NCI-H748 (cell line): ENCODE data around the gene MRPL49.

Source experiments
- DNase-seq: peaks from one replicate; lab custom pipeline; 2025; ENCODE audit not compliant: unreplicated experiment; lab: John Stamatoyannopoulos, UW

Gene MRPL49

DNA sequence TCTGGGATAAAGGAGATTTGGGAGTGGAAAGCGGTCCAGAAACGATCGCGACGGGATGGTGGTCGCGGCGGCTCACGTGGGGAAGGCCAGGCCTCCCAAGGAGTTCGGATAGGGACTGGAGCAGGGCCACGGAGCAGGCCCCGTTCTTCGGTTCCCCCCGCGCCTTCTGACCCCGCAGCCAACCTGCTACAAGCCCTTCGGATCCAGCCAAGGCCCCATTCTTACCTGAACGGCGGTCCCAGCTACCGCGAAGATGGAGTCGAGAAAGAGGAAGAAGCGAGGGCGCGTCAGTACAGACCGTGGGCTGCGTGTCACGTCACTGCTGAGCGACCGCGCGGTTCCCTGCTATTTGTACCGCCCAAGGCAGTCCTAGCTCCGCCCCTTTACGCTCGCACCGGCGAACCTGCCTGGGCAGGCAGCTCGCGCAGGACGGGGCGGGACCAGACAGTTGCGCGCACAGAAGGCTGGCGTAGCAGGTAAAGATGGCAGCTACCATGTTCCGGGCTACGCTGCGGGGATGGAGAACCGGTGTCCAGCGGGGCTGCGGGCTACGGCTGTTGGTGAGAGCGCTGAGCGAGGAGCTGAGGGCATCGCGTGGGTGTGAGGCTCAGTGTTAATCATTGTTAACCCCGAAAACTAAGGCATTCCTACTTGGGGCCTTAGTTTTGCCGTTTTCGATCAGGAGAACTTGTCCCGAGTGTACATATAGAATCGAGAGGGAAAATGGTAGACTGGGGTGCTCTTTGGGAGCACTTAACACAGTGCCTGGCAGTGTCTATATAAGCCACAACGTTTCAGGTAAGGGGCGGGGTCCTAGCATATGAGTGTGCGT, at the start of gene MRPL49, which contains the start of gene FAU:
MRPL49 (plus strand) TSS at position 457 of the 832 bp plus-strand sequence; CDS start at position 483, 26 bp downstream.
FAU (minus strand) TSS at position 270 of the 832 bp plus-strand sequence. CDS start 321 bp downstream, outside the sequence.
- peak; percentile 98 for DNase-seq

DNA sequence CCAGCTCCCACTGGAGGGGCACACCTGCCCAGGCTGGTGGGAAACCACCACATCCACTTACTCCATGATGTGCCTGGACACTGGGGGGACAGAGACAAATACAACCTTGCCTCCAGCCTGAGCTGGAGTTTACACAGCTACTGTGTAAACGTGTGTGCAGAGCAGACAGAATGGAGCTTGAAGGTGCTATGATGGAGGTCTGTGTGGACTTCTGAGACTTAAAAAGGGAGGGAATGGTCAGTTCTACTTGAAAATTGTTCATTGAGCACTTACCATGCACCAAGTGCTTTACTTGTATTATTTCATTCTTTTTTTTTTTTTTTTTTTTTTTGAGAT, 49.5 kb upstream of the MRPL49 start:
- DNase-seq = no peak

DNA sequence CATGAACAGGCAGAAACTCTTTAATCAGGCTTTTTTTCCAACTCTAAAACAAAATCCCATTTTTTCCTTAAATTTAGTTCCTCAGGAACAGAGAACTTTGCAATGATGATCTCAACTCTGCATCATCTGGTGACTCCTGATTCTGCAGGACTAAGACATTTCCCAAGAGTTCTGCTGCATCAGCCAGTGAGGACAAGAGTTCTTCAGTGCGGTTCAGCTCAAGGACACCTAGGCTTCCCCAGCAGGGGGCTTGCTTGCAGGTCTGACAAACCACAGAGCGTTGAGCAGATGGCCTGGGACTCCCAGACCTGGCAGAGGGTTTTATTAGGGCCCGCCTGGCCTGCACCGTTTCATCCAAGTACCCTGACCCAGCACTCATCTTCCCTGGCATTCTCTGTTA, 44.7 kb upstream of the MRPL49 start:
- DNase-seq = no peak

DNA sequence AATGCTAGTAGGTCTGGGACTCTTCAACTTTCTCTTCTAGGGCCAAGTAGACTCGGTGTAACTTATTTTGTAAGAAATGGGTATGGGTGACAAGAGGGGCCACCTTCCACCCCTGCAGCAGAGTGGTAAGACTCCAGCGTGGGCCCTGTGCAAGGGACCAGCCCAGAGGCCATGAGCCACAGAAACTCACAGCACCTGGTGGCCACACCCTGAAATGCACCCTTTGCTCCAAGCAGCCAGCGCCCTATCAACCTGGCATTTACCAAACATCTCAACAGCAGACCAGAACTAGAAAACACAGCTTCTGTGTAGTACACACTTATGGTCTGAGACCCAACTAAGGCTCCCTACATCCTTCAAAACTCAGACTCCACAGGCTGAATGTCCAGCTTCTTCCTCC, 44.0 kb upstream of the MRPL49 start:
- DNase-seq = peak; percentile 36

DNA sequence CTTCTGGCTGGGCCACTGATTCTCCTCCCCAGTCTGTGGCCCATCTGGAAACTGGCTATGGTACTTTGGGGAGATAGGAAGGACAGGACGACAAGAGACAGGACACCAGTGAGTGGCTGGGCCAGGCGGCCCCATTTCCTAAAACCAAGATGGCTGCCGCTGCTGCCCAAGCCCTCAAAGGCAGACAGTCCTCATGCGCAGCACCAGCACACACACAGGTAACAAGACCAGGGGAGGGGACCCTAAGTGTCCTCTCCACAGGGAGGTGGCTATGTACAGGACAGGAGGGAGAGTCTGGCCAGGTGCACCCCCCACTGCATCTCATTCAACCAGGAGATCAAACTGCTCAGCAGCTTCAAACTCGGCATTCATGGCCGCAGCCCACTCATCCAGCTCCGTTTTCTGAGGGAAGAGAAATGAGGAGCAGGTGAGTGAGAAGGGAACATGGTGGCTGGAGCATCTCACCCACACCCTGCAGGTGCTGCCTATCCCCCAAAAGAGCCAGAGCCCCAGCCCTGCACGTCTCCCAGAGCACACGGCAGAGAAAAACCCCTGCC, 43.3 kb upstream of the MRPL49 start:
- DNase-seq = no peak

DNA sequence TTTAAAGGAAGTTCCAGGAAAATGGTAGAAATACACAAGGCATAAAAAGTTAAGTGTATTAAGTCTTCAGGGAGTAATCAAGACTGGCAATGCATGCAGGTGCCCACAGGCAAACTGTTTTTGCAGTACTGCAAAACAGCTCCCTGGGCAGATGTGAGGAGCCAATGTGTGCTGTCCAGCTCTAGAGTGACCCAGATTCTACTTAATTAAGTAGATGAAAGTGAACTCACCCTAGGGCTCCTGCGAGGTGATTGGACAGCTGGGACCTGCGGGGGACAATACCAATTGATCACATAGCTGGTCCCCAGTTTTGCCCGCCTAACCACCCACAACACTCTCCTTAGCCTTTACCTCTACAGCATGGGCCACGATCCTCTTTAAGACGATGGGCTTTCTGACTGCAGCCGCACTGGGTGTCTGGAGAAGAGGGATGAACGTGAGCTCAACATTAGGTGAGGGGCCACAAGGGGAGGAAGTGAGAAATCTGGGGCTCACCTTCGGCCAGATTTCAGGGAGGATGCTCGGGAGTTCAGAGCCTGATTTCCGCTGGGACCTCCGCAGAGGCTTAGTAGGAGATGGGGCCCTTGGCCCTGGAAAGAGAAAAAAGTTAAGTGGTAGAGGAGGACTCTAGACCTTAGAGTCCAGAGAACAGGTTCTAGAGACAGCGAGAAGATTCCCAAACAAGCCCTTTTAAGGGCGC, 38.8 kb upstream of the MRPL49 start:
- DNase-seq = no peak

DNA sequence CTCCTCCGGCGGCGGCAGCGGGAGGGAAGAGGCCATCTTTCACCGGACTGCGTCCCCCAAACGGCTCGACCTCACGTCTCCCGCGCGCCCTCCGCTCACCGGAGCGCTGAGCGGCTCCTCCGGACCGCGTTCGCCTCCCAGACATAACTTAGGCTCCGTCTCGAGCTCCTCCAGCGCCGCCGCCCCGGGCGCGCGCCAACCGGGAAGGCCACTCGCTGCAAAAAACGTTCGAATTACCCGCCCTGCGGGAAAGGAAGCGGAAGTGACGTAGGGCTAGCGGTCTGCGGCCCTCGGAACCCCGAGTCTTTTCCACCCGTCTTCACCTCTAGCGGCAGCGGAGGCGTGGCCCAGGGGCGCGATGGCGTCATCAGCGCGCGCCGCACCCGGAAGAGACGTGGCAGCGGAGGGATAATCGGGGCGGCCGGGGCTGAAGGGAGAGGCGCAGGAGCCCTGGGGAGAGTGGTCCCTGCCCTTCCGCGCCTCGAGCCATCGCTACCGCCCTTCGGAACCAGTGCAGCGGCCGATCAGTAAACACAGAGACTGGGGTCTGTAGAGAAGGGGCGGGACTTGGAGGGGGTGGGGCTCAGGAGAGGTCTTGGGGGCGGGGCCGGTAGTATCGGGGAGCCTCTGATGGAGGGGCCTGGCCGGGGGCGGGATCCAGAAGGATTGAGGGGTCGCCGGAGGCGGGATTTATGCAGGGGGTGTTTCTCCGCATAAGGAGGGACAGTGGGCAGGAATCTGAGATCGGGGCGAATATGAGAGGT, 38.1 kb upstream of the MRPL49 start, which contains the start of the genes CDCA5 and ZFPL1:
CDCA5 (minus strand) TSS at position 207 of the 764 bp plus-strand sequence; CDS start at position 145, 62 bp downstream.
ZFPL1 (plus strand) TSS at position 389 of the 764 bp plus-strand sequence. CDS start 477 bp downstream, outside the sequence.
- peak; percentile 96 for DNase-seq

DNA sequence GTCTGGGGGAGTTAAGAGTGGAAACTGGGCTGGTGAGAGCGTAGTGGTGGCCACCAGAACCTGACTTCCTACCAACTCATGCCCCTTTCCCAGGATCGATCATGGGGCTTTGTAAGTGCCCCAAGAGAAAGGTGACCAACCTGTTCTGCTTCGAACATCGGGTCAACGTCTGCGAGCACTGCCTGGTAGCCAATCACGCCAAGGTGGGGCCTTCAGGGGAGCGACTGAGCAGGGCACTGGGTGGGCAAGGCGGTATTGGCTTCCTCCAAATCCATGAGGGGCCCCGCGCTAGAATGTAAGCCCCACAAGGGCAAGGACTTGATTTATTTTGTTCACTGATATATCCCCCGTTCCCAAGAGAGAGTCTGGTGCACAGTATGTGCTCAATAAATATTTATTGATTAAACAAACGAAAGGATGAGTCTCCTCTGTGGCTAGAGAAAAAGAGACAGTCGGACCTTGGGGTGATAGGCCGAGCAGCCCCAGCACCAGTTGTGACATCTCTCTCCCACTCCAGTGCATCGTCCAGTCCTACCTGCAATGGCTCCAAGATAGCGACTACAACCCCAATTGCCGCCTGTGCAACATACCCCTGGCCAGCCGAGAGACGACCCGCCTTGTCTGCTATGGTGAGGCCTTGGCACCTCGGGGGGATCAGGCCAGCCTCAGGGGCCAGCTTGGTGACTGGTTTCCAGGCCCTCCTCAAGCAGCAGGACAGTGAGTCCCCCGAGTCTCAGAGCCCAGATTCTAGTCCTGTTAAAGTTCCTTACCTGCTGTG, 37.3 kb upstream of the MRPL49 start:
- no peak for DNase-seq

DNA sequence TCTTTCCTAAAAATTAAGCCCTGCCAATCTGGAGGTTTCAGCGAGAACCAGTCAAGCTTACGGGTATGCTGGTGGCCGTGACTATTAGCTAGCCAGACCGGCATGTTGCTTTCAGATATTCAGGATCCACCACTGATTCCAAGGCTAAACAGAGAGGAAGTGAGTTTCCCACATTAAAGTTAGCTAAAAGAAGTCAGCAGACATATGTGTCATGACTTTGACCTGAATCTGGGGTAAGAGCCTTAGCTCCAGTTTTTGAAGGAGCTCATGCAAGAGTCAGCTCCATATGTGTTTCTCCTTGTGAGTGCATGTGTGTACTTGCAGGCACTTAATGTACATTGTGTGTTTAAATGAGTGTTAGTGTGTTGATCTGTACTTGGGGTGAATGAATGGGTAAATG, 36.7 kb upstream of the MRPL49 start:
- no peak for DNase-seq

DNA sequence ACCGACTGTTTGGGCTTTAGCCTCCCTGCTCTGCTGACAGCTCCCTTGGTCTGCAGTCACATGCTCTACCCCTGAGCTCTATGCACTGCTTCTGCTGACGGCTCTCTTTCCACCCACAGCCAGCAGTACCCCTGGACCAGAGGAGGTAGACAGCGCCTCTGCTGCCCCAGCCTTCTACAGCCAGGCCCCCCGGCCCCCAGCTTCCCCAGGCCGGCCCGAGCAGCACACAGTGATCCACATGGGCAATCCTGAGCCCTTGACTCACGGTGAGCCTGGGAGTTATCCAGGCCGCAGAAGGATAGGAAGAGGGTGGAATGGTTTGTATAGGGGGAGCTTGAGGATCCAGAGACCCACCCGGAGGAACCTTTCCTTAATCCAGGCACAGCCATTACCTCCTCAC, 35.3 kb upstream of the MRPL49 start:
- DNase-seq = no peak

DNA sequence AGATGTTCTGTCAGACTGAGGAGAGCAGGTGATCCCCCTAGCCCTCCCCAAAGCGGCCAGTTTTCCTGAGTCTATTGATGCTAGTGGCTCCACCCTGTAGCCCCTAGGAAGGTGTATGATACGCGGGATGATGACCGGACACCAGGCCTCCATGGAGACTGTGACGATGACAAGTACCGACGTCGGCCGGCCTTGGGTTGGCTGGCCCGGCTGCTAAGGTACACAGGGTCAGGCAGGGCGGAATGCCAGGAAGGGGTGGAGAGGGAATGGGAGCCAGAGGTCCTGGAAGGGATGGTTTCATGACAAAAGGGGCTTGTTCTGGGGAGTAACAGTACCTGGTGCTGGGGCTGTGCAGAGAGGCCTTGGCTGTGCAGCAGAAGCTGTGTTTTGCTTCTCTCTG, 34.9 kb upstream of the MRPL49 start:
- no peak for DNase-seq

DNA sequence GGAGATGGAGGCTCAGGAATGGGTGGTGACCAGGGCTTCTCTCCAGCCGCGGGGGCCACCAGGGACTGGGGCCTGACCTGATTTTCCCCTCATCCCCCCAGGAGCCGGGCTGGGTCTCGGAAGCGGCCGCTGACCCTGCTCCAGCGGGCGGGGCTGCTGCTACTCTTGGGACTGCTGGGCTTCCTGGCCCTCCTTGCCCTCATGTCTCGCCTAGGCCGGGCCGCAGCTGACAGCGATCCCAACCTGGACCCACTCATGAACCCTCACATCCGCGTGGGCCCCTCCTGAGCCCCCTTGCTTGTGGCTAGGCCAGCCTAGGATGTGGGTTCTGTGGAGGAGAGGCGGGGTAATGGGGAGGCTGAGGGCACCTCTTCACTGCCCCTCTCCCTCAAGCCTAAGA, 34.3 kb upstream of the MRPL49 start:
- DNase-seq = no peak

DNA sequence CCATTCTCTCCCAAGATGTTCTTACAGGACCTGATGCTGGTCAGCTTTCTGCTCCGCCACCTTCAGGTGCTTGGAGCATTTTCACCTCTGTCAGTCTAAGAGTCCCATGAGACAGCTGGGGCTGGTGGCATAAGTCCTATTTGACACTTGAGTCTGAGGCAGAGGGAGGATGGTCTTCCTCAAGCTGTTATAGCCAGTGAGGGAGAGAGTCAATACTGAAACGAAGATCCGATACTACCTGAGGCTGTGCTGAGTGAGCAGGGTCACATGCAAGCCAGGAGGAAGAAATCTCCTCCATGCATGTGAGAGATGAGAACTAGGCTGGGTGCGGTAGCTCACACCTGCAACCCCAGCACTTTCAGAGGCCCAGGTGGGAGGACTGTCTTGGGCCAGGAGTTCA, 32.5 kb upstream of the MRPL49 start:
- DNase-seq = no peak

DNA sequence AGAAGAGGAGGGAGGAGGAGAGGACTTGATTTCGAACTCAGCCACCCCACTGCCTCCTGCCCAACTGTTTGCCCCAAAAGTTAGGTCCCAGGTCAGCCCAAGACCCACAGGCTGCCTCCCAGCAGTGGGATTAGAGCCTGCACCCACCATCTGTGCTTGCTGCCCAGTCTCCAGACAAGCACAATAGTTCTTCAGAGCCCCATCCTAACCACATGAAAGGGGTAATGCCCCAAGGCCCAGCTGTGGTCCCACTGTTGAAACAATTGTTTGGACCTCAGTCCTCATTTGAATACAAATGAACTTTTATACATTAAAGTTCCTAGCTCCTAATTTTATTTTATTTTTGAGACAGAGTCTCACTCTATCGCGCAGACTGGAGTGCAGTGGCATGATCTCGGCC, 31.5 kb upstream of the MRPL49 start:
- DNase-seq = no peak

DNA sequence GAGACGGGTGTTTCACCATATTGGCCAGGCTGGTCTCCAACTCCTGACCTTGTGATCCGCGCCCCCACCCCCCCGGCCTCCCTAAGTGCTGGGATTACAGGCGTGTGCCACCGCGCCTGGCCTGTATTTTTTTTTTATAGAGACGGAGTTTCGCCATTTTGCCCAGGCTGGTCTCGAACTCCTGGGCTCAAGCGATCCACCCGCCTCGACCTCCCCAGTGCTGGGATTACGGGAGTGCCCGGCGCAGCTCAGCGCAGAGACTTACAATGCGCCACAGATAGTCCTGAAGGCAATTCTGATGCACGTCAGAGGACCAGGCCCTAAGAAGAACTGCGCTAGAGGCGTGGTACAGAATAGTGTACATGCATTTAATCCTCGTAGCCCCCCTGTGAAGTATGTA, 26.7 kb upstream of the MRPL49 start:
- DNase-seq = no peak

DNA sequence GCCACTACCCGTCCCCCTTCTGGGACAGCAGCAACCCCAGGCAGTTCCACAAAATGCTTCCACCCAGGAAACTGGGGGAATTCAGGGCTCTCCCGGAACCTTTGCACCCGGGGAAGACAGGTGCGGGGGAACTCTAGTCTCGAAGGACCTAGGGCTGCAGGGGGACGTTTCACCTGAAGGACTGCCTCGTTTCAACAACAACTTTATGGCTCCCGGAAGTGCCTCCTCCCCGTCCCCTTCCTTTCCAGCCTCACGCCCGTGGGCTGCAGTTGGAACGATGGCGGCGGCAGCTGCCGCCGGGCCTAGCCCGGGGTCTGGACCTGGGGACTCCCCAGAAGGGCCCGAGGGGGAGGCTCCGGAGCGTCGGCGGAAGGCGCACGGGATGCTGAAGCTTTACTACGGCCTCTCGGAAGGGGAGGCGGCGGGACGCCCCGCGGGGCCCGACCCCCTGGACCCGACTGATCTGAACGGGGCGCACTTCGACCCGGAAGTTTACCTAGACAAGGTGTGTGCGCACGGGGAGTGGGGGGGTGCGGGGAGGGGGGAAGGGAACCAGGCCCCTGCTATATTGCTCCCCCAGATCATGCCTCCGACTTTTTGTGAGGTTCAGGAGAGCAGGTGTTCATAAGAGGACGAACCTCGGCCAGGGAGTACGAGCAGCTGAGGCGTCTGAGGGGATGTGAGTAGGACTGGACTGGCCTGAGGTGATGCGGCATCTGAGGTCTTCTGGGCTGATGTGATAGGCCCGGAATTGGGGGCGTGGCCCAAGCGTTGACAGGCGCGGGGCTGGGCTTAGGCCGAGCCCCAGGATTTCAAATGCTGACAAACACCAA, 25.9 kb upstream of the MRPL49 start, which contains the start of gene VPS51:
VPS51 (plus strand) TSS at position 241 of the 833 bp plus-strand sequence; CDS start at position 278, 37 bp downstream.
- peak; percentile 93 for DNase-seq

DNA sequence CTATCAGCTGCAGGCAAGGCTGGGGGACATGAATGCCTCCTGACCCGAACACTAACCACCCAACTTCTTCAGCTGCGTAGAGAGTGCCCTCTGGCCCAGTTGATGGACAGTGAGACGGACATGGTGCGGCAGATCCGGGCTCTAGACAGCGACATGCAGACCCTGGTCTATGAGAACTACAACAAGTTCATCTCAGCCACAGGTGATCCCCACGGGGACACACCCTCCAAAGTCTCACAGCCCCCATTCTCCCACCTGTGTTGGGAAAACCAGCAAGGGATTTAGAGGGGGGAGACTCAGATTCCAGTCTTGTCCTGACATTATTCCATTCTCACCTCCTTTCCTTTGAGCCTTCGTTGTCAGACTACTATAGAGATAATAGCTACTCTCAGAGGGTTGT, 25.2 kb upstream of the MRPL49 start:
- no peak for DNase-seq

DNA sequence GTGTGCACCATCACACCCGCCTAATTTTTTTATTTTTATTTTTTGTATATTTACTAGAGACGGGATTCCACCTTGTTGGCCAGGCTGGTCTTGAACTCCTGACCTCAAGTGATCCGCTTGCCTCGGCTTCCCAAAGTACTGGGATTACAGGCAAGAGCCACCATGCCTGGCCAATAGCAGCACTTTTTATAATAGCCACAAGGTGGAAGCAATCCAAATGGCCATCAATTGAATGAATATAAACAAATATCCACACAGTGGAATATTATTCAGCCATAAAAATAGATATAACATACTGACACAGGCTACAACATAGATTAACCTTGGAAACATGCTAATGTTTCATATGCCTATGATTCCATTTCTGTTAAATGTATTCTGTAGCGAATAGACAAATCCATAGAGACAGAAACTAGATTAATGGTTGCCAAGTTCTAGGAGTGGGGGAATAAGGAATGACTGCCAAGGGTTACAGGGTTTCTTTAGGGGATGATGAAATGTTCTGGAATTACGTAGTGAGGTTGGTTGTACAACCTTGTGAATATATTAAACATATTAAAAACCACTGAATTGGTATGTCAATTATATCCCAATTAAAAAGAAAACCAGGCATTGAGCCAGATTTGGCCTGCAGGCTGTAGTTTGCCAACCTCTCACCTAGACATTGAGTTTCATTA, 21.3 kb upstream of the MRPL49 start:
- no peak for DNase-seq
